HFF-Myc (cell line): Measurements from ENCODE around the gene WRAP53.

Experiments
- DNase-seq: peaks from one replicate; pipeline ENCODE4 v3.0.0-alpha.2; 2011; ENCODE audit warnings: low read depth; ENCODE audit errors: extremely low read depth
- H3K4me3 ChIP-seq: replicated peaks from 2 replicates; pipeline ENCODE4 v1.5.1; 2011; ENCODE audit warnings: low read depth, mild to moderate bottlenecking, control low read depth, low read length
- CTCF ChIP-seq: IDR thresholded peaks from 2 replicates; pipeline ENCODE4 v1.5.1; 2012; ENCODE audit warnings: mild to moderate bottlenecking, low read depth, low read length, control low read depth; ENCODE audit errors: missing control alignments

WRAP53 gene

DNA sequence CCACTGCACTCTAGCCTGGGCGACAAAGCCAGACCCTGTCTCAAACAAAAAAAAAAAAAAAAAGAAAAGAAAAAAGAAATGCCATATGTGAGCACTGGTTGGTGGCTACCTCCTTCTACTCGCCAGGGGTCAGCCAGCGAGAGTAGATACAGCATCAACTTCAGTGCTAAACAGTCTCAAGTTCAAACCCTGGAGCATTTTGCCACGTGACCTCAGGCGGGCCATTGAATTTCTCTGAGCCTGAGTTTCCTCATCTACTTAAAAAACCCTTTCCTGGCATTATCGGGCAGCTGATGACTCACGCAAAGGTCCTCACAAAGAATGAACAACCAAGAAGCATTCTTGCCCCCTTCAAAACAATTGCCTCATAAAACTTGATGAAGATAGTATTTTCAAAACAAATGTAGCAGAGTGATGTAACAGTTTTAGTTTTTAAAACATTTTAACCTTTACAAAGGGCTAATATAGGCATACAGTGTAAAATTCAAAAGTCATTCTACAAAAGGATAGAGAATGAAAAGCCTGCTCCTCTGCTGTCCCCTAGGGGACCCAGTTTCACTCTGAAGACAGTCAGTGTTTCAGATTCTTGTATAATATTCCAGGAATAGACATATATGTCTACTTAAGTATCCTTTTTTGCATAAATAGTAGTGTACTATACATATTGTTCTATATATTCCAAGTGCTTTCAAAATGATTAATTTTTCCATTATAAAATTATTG lies 57.6 kb downstream of the WRAP53 start:
- no peak overlapping the region for H3K4me3 ChIP-seq
- TF ChIP-seq CTCF, result no peak
- DNase-seq, result peak; percentile 87

- no peak for TF ChIP-seq CTCF
- peak; percentile 32 for DNase-seq
- H3K4me3 ChIP-seq, result no peak overlapping the region
Measured at GRCh38 chr17:7747635-7748071, 59.4 kb downstream of the WRAP53 start.

DNA sequence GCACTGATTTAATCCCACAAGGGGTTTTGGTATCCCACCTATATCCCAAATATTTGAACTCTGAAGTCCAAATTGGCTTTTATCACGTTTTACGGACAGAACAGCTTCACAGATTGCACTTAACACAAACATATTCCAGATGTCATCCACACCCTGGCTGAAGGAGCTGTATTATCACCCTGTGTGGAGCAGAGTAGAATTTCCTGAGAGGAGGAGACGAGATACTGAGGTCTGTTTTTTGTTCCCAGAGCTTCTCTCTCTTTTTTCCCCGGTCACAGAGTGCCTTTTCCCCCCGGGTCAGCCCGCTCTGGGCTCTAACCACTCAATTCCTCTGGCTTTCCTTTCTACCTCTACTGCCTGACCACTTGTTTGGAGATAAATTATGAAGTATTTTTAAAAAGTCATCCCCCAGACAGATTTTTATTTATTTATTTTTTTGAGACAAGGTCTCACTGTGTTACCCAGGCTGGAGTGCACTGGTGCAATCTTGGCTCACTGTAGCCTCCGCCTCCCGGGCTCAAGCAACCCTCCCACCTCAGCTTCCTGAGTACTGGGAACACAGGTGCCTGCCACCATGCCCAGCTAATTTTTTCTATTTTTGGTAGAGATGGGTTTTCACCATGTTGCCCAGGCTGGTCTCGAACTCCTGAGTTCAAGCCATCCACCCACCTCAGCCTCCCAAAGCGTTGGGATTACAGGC lies 59.9 kb downstream of the WRAP53 start:
- DNase-seq, result peak; percentile 56
- H3K4me3 ChIP-seq, result no peak overlapping the region
- TF ChIP-seq CTCF, result no peak

GRCh38 chr17:7750321-7750821 lies 62.1 kb downstream of the WRAP53 start:
- no peak overlapping the region for H3K4me3 ChIP-seq
- peak; percentile 52 for DNase-seq
- no peak for TF ChIP-seq CTCF
